Measurements from ENCODE around the gene ATP1A3.

GRCh38 chr19:42021185-42021584 is 27.2 kb upstream of the ATP1A3 start:
- TF ChIP-seq FOXP2 (optimal IDR thresholded peaks at IDR 0.05; ENCODE audit: borderline replicate concordance, extremely low read depth, extremely low read length, insufficient read depth): no peak
- TF ChIP-seq SIN3A (IDR thresholded peaks at IDR 0.05; ENCODE audit: borderline replicate concordance, insufficient read depth, low read length): no peak
